GM21576 (cell line): ENCODE measurements around the gene SEC31A.
"Not testable (repeated sequence)": the region's sequence is repeated elsewhere in the genome, so short reads cannot be mapped to it uniquely, and the experiment has no call there.

Experiments used
- ATAC-seq: cut with Tn5 transposase; IDR thresholded peaks from one replicate; pipeline ENCODE4 v1.9.1; 2021; ENCODE audit warnings: mild to moderate bottlenecking, moderate library complexity; ENCODE audit not compliant: unreplicated experiment

The SEC31A gene

GRCh38 chr4:82898322-82899243, 7.6 kb upstream of the SEC31A start:
- ATAC-seq, result no peak

GRCh38 chr4:82896755-82897154, 5.8 kb upstream of the SEC31A start:
- ATAC-seq, result no peak

- no peak for ATAC-seq
These were observed 3.0 kb upstream of the SEC31A start for GRCh38 chr4:82893942-82894341.

- no peak for ATAC-seq
These were observed 1.5 kb upstream of the SEC31A start for GRCh38 chr4:82892467-82892802.

GRCh38 chr4:82891707-82892466, 934 bp upstream of the SEC31A start:
- no peak for ATAC-seq

- ATAC-seq, result no peak
These were observed 439 bp downstream of the SEC31A start for GRCh38 chr4:82890528-82890900.

GRCh38 chr4:82889287-82889686, 1.7 kb downstream of the SEC31A start:
- no peak for ATAC-seq

GRCh38 chr4:82886147-82886942, 4.6 kb downstream of the SEC31A start:
- ATAC-seq, result no peak

- ATAC-seq, result no peak
These were observed 5.5 kb downstream of the SEC31A start for GRCh38 chr4:82885410-82885809.

GRCh38 chr4:82868572-82868971, 22.4 kb downstream of the SEC31A start:
- no peak for ATAC-seq

GRCh38 chr4:82866706-82867385, 24.1 kb downstream of the SEC31A start:
- no peak for ATAC-seq

GRCh38 chr4:82866033-82866432, 24.9 kb downstream of the SEC31A start:
- ATAC-seq, result not testable (repeated sequence)

- ATAC-seq, result no peak
These were observed 25.4 kb downstream of the SEC31A start for GRCh38 chr4:82865592-82865991.

- no peak for ATAC-seq
These were observed 26.5 kb downstream of the SEC31A start for GRCh38 chr4:82864336-82864979.

- ATAC-seq, result no peak
These were observed 29.4 kb downstream of the SEC31A start for GRCh38 chr4:82861529-82861928.

- ATAC-seq, result not testable (repeated sequence)
These were observed 30.5 kb downstream of the SEC31A start for GRCh38 chr4:82860487-82860886.

- no peak for ATAC-seq
These were observed 38.1 kb downstream of the SEC31A start for GRCh38 chr4:82852751-82853285.

- no peak for ATAC-seq
These were observed 38.8 kb downstream of the SEC31A start for GRCh38 chr4:82851885-82852750.

- no peak for ATAC-seq
These were observed 39.6 kb downstream of the SEC31A start for GRCh38 chr4:82851318-82851717.
